Small intestine (tissue), 16 donors: ENCODE results near the gene TPSAB1. TPM values are rescaled to one million over a fixed set of nuclear protein-coding genes. Genes with fewer than 3 reads are reported as not detected.
"Not testable (repeated sequence)": the region's sequence is repeated elsewhere in the genome, so short reads cannot be mapped to it uniquely, and the experiment has no call there.

Source experiments
- DNase-seq, 2 donors: peaks; one replicate each; pipeline versions ENCODE4 v3.0.0 to v3.0.0-alpha.2; 2013
- FAIRE-seq: peaks from 2 replicates; lab custom pipeline; 2012; peaks lifted over from hg19 to GRCh38; lab: Jason Lieb, UNC
- H3K27ac ChIP-seq, 3 donors: one replicate each; pipeline ENCODE4 v1.5.1; 2013; ENCODE audit warnings: low read length in 2 of 3, mild to moderate bottlenecking in 2 of 3, control low read depth in 1 of 3, inconsistent platforms in 1 of 3, low read depth in 1 of 3, moderate library complexity in 1 of 3
- H3K27me3 ChIP-seq, 3 donors: one replicate each; pipeline ENCODE4 v1.6.1; 2013; ENCODE audit warnings: low read length in 3 of 3, inconsistent platforms in 1 of 3; ENCODE audit not compliant: control insufficient read depth in 3 of 3, insufficient read depth in 3 of 3
- H3K36me3 ChIP-seq, 3 donors: one replicate each; pipeline ENCODE4 v1.6.1; 2013; ENCODE audit warnings: low read length in 3 of 3, inconsistent platforms in 1 of 3, low read depth in 1 of 3, mild to moderate bottlenecking in 1 of 3, moderate library complexity in 1 of 3; ENCODE audit not compliant: control insufficient read depth in 3 of 3, insufficient read depth in 2 of 3
- H3K4me1 ChIP-seq, 3 donors: one replicate each; pipeline ENCODE4 v1.6.1; 2013; ENCODE audit warnings: low read length in 2 of 3, inconsistent platforms in 1 of 3, low read depth in 1 of 3, mild to moderate bottlenecking in 1 of 3, moderate library complexity in 1 of 3; ENCODE audit not compliant: control insufficient read depth in 3 of 3, insufficient read depth in 2 of 3
- H3K4me3 ChIP-seq, 3 donors: one replicate each; pipeline ENCODE4 v1.5.1; 2013; ENCODE audit warnings: low read length in 3 of 3, control low read depth in 1 of 3, inconsistent platforms in 1 of 3, low read depth in 1 of 3, mild to moderate bottlenecking in 1 of 3, moderate library complexity in 1 of 3
- H3K9me3 ChIP-seq, 2 donors: one replicate each; pipeline ENCODE4 v1.6.1; 2013; ENCODE audit warnings: low read depth in 1 of 2, low read length in 1 of 2; ENCODE audit not compliant: control insufficient read depth in 2 of 2, insufficient read depth in 1 of 2
- WGBS, 3 donors: extraction: QIAGEN DNeasy Blood & Tissue Kit; methylation state at CpG; one replicate each; pipeline ENCODE4 v1.1.7; 2013; 5-methylcytosine and 5-hydroxymethylcytosine counted together
- long read RNA-seq, 10 donors: transcript quantifications; one replicate each; lab custom pipeline, GENCODE V29; 2026
- polyA plus RNA-seq, 4 donors: library from polyadenylated mRNA; stranded (reverse) in 3 of 4; unstranded in 1 of 4; fragments of 200-250 nt in 3 of 4; fragments of 120-200 nt in 1 of 4; gene quantifications; one replicate each; pipeline versions ENCODE4 v1.2.1 to v1.2.3, GENCODE V29; 2013
- donor health status: healthy with polysubstance abuse.
- donor health status: control.
- donor health status: control.
- donor health status: Bipolar disorder and iron deficiency.
- donor health status: healthy.

The TPSAB1 gene
- 10 to 100 TPM in 2 of 4 donors, 1 to 10 TPM in 1, under 1 TPM in 1; 0.10 to 50.5 (median 15.4) TPM for polyA plus RNA-seq
- long read RNA-seq, donor 1 = 0 reads
- long read RNA-seq, donor 2 = 0 reads
- long read RNA-seq, donor 3, partial matches to known transcripts = 0 of 3 reads
- long read RNA-seq, donor 3, other reads (novel, unspliced or antisense) = 0 of 3 reads
- long read RNA-seq, donor 4 = 0 reads
- long read RNA-seq, donor 5, partial matches to known transcripts = 7 of 7 reads
- long read RNA-seq, donor 5, other reads (novel, unspliced or antisense) = 0 of 7 reads
- long read RNA-seq, donor 6 = 0 reads
- long read RNA-seq, donor 7 = 0 reads
- long read RNA-seq, donor 8 = 0 reads
- long read RNA-seq, donor 9 = 0 reads
- long read RNA-seq, donor 10, partial matches to known transcripts = 0 of 1 reads
- long read RNA-seq, donor 10, other reads (novel, unspliced or antisense) = 0 of 1 reads

DNA sequence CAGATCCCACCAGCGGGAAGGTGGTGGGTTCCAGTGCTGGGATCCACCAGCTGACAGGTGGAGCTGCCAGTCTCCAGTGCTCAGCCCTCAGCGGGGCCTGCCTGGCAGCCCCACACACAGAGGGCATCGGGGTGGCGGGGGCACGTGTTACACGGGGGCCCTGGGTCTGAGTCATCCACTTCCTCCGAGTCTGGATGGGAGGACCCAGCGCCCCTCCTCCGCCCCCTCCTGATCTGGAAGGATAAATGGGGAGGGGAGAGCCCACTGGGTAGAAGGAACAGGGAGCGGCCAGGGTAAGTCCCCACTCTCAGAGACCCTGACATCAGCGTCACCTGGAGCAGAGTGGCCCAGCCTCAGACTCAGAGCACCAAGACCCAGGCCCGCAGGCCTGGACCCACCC lies at the start of gene TPSAB1:
Gene TPSAB1, plus strand, starts transcription at position 270 of the 400 bp plus-strand sequence. CDS start 234 bp downstream, outside the sequence.
- WGBS, 3 donors = 36 to 61% (median 49%) methylated on average over 4 to 8 of the region's 12 CpGs
- H3K9me3 ChIP-seq, H3K4me3 ChIP-seq, H3K27ac ChIP-seq, FAIRE-seq, H3K4me1 ChIP-seq, H3K27me3 ChIP-seq, H3K36me3 ChIP-seq, DNase-seq: not testable (repeated sequence)

- not testable (repeated sequence) for H3K27ac ChIP-seq, H3K4me1 ChIP-seq, H3K36me3 ChIP-seq, H3K4me3 ChIP-seq, H3K27me3 ChIP-seq, H3K9me3 ChIP-seq, DNase-seq, FAIRE-seq
- 87 to 92% (median 87%) methylated on average over 11 of the region's 11 CpGs for WGBS, 3 donors
These were observed 49.7 kb upstream of the TPSAB1 start for GRCh38 chr16:1190789-1191188.

DNA sequence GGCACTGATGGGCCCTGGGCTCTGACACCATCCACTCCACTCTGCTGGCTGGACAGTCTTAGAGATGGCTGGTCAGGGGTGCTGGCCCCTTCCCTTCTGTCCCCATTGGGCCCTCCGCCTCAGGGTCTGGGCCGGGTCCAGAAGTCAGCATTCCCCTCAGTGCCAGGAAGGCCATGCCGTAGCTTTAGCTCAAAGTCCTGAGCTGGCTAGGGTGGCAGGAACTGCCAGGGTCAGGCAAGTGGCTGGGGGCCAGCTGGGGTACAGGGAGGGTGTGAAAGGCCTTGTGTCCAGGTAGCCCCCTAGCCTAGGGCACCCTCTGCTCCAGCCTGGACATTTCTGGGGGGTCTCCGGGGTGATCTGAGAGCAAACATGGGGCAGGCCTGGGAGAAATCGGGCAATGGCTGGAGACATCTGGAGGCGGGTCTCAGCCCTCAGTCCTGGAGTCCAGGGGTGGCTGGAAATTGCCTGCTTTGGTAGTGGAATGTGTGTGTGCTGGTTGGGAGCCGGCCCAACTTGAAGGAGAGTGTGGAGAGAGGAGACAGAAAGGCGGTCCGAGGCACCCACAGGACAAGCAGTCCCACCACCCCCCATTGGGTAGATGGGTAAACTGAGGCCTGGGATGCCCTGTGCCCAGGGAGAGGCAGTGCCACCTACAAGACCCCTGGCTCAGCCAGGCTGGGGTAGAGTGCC lies 48.0 kb upstream of the TPSAB1 start:
- H3K36me3 ChIP-seq = peaks cover 0 to 2% (median 0%) of the 10 kb centered on the region in 3 donors
- no peak overlapping the region for H3K4me3 ChIP-seq
- H3K9me3 ChIP-seq = no peaks in the 10 kb centered on the region
- DNase-seq (no peak), FAIRE-seq (no peak)
- no peaks in the 10 kb centered on the region for H3K27me3 ChIP-seq
- 64 to 73% (median 72%) methylated on average over 9 of the region's 9 CpGs for WGBS, 3 donors
- no peak overlapping the region for H3K27ac ChIP-seq
- H3K4me1 ChIP-seq = peaks cover 0 to 3% (median 0%) of the 10 kb centered on the region in 3 donors

- Histone ChIP-seq H3K4me1 (peaks cover 0 to 3% (median 0%) of the 10 kb centered on the region in 3 donors), H3K9me3 (no peaks in the 10 kb centered on the region), H3K4me3 (no peak overlapping the region), H3K36me3 (peaks cover 0 to 2% (median 0%) of the 10 kb centered on the region in 3 donors), H3K27me3 (no peaks in the 10 kb centered on the region), H3K27ac (no peak overlapping the region)
- FAIRE-seq (no peak), DNase-seq (no peak)
- 30 to 52% (median 36%) methylated on average over 28 to 30 of the region's 30 CpGs for whole genome bisulfite sequencing, 3 donors
These were observed 47.2 kb upstream of the TPSAB1 start for GRCh38 chr16:1193143-1193824.

DNA sequence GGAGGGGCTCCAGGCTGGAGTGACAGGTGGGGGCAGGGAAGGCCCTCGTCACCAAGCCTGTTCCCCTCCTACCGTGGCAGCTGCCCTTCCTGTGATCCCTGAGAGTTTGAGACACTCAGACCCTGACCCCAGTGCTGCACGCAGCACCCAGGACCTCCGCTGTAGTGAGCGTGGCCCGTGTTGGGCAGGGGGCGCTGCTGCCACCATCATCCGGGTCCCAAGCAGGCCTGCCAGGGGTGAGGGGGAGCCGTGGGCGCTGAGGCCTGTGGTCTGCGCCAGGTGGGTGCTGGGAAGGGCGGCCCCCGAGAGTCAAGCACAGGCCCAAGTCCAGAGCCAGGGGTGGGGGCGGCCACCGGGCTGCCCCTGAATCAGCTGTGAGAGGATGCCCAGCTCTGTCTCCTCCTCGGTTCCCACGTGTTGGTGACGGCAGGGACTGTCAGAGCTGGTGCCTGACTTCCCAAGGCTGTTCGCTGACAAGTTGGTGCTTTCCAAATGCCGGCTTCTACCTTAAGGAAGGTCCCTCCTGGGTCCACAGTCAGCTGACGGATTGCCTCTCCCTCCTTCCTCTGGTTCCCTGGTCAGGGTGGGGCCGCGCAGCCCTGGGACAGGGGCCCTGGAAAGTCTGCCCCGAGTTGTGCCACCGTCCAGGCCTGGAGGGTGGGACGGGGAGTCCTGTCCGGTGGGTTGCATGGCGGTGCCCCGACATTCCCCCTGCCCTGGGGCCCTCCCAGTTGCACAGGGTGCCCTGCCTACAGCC lies 46.5 kb upstream of the TPSAB1 start:
- Histone ChIP-seq H3K4me3 (no peak overlapping the region), H3K9me3 (no peaks in the 10 kb centered on the region), H3K27me3 (no peaks in the 10 kb centered on the region), H3K36me3 (peaks cover 0 to 2% (median 0%) of the 10 kb centered on the region in 3 donors), H3K4me1 (peaks cover 0 to 3% (median 0%) of the 10 kb centered on the region in 3 donors), H3K27ac (no peak overlapping the region)
- WGBS, 3 donors = 69 to 77% (median 77%) methylated on average over 26 to 29 of the region's 29 CpGs
- FAIRE-seq (no peak), DNase-seq (no peak)

- no peaks in the 10 kb centered on the region for H3K9me3 ChIP-seq
- no peak overlapping the region for H3K4me3 ChIP-seq
- H3K4me1 ChIP-seq = peaks cover 0 to 3% (median 0%) of the 10 kb centered on the region in 3 donors
- no peak for FAIRE-seq
- 13 to 28% (median 17%) methylated on average over 44 to 61 of the region's 61 CpGs for WGBS, 3 donors
- peak; percentile 30 to 43 for DNase-seq
- H3K27ac ChIP-seq = no peak overlapping the region
- peaks cover 0 to 2% (median 0%) of the 10 kb centered on the region in 3 donors for H3K36me3 ChIP-seq
- no peaks in the 10 kb centered on the region for H3K27me3 ChIP-seq
These were observed 45.7 kb upstream of the TPSAB1 start for GRCh38 chr16:1194665-1195392.

GRCh38 chr16:1195393-1195666 lies 45.2 kb upstream of the TPSAB1 start:
- no peak for DNase-seq
- 50 to 68% (median 59%) methylated on average over 14 of the region's 14 CpGs for WGBS, 3 donors
- H3K27ac ChIP-seq = no peak overlapping the region

More at GRCh38 chr16:1195393-1195666, 45.2 kb upstream of the TPSAB1 start:
- no peaks in the 10 kb centered on the region for H3K27me3 ChIP-seq
- no peak overlapping the region for H3K4me3 ChIP-seq
- peaks cover 0 to 3% (median 0%) of the 10 kb centered on the region in 3 donors for H3K4me1 ChIP-seq
- peaks cover 0 to 2% (median 0%) of the 10 kb centered on the region in 3 donors for H3K36me3 ChIP-seq
- FAIRE-seq = no peak
- H3K9me3 ChIP-seq = no peaks in the 10 kb centered on the region
